ENCODE measurements around the gene ADAMTS2. TPM values are rescaled to one million over a fixed set of nuclear protein-coding genes. Genes with fewer than 3 reads are reported as not detected.

The ADAMTS2 gene
- total and polyA plus RNA-seq, 2 of the 4 experiments (the other 2 are of a cell fraction) = 19.0 to 58.8 TPM

- Histone ChIP-seq H2AK5ac (ENCODE audit: low read depth, low read length) (no peak overlapping the region), H3K27ac (ENCODE audit: insufficient read depth, low read length) (no peak overlapping the region), H2BK15ac (ENCODE audit: low read depth, low read length) (no peak overlapping the region), H4K5ac (ENCODE audit: low read depth, low read length) (no peak overlapping the region), H2BK20ac (ENCODE audit: low read depth, low read length) (no peak overlapping the region), H2BK120ac (ENCODE audit: low read depth, low read length) (no peak overlapping the region), H3K23ac (ENCODE audit: low read depth, low read length) (no peak overlapping the region), H2AFZ (replicated peaks; ENCODE audit: low read length, poor library complexity) (no peak overlapping the region), H3K4ac (ENCODE audit: low read depth, low read length) (no peak overlapping the region), H3K9me3 (ENCODE audit: control insufficient read depth, insufficient read depth, low read length) (peaks cover 7% of the 10 kb centered on the region), H3K4me2 (ENCODE audit: low read depth, low read length) (no peak overlapping the region), H3K18ac (ENCODE audit: low read depth, low read length) (no peak overlapping the region), H3K4me3 (ENCODE audit: insufficient read depth, low read depth, low read length) (no peak overlapping the region), H4K8ac (ENCODE audit: low read depth in 2 of 2, low read length in 2 of 2) (no peak overlapping the region), H3K4me1 (ENCODE audit: control insufficient read depth, insufficient read depth, low read length) (peaks cover 3% of the 10 kb centered on the region), H3K9me1 (ENCODE audit: insufficient read depth, low read length) (no peaks in the 10 kb centered on the region), H3K56ac (ENCODE audit: extremely low read depth, insufficient read depth, low read length) (no peak overlapping the region), H3K14ac (replicated peaks; ENCODE audit: low read depth, low read length) (no peak overlapping the region), H3K9ac (ENCODE audit: low read depth, low read length) (no peak overlapping the region), H4K20me1 (ENCODE audit: insufficient read depth, low read length) (peaks cover 5% of the 10 kb centered on the region; the same call in 1 of the 2 replicates), H2AK9ac (replicated peaks; ENCODE audit: low read depth, low read length, poor library complexity) (no peak overlapping the region), H4K91ac (ENCODE audit: insufficient read depth, low read depth, low read length) (no peak overlapping the region), H3K36me3 (ENCODE audit: control insufficient read depth, insufficient read depth, low read length) (peaks cover 7% of the 10 kb centered on the region; the same call in 1 of the 2 replicates), H2BK5ac (ENCODE audit: low read depth, low read length, poor library complexity, severe bottlenecking) (no peak overlapping the region), H3K27me3 (ENCODE audit: control insufficient read depth, insufficient read depth, low read length) (no peaks in the 10 kb centered on the region), H3K79me1 (ENCODE audit: low read depth in 1 of 2, low read length in 2 of 2) (peaks cover 40 to 57% of the 10 kb centered on the region in 2 experiments)
- dilution Hi-C loops (cut with HindIII; ENCODE audit: low sequenced_read_pairs, unreplicated experiment) = no loop called here
- in situ Hi-C loops (cut with MboI; ENCODE audit: low sequenced_read_pairs) = no loop called here
- ATAC-seq (ENCODE audit: low read depth) (no peak), DNase-seq (no peak)
- ChIA-PET POLR2A (ENCODE audit: unreplicated experiment) (interaction anchor here (0.6 kb wide), 1 partner anchor 317 kb away, joined by 5 read pairs; no protein-coding TSS in a partner anchor), CTCF (no interaction called here)
- no TSS peak for BruUV-seq (replicated peaks)
- TF ChIP-seq NFE2L2 (IDR thresholded peaks at IDR 0.05; ENCODE audit: low read depth, low read length) = no peak
- no peak for TF ChIP-seq RCOR1 (IDR thresholded peaks at IDR 0.05; ENCODE audit: insufficient replicate concordance, low read length)
- WGBS, 2 experiments (ENCODE audit: extremely low coverage in 2 of 2, insufficient read length in 1 of 2) = 83% methylated on average over 2 of the region's 11 CpGs; no CpG with 5 or more reads in 1 of the 2 experiments
- intact Hi-C loops (cut with micrococcal nuclease) = no loop called here
Observed at GRCh38 chr5:179241764-179242370, 103.4 kb downstream of the ADAMTS2 start.
